Stomach smooth muscle (tissue), 2 donors: Measurements from ENCODE around the gene SIM1.

ENCODE experiments used
- H3K27ac ChIP-seq: one replicate; pipeline ENCODE4 v1.7.0; 2013; ENCODE audit warnings: mild to moderate bottlenecking, low read length, inconsistent platforms
- H3K27me3 ChIP-seq, 2 donors: one replicate each; pipeline ENCODE4 v1.7.0; 2013; ENCODE audit warnings: low read length in 2 of 2; ENCODE audit not compliant: insufficient read depth in 2 of 2, control insufficient read depth in 1 of 2
- H3K36me3 ChIP-seq, 2 donors: one replicate each; pipeline ENCODE4 v1.7.0; 2013; ENCODE audit warnings: low read length in 2 of 2; ENCODE audit not compliant: control insufficient read depth in 2 of 2, insufficient read depth in 2 of 2
- H3K4me1 ChIP-seq: one replicate; pipeline ENCODE4 v1.7.0; 2013; ENCODE audit warnings: low read length; ENCODE audit not compliant: control insufficient read depth, insufficient read depth
- H3K4me3 ChIP-seq, 2 donors: one replicate each; pipeline ENCODE4 v1.7.0; 2013; ENCODE audit warnings: low read length in 2 of 2
- H3K9ac ChIP-seq, 2 donors: one replicate each; pipeline ENCODE4 v1.7.0; 2013; ENCODE audit warnings: low read length in 2 of 2, mild to moderate bottlenecking in 1 of 2
- H3K9me3 ChIP-seq, 2 donors: one replicate each; pipeline ENCODE4 v1.7.0; 2013; ENCODE audit warnings: low read length in 2 of 2; ENCODE audit not compliant: control insufficient read depth in 2 of 2
- donor health status: healthy.
- donor health status: Pancreatic carcinoma.

Gene SIM1

DNA sequence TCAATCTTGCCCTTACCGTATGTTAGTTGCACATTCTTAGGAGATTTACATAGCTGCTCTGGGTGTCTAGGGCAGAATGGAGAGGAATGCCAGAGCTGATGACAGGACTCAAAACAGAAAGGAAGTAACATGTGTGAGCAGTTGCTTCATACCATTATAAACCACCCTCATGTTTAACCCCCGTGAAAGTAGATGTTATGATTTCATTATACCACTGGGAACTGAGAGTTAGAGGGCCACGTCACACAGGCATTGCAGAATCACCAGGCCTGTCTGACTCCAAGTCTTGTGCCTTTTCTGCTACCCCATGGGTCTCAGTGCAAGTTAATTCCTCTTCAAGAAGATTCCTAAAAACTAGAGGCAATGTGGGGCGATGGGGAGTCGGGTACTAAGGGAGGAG, 23.5 kb upstream of the SIM1 start:
- Histone ChIP-seq H3K4me1 (no peaks in the 10 kb centered on the region), H3K4me3 (no peak overlapping the region)

GRCh38 chr6:100487638-100488037, 22.9 kb upstream of the SIM1 start:
- Histone ChIP-seq H3K27me3 (peaks cover 7 to 10% of the 10 kb centered on the region in 2 donors), H3K4me3 (no peak overlapping the region)

More for the DNA sequence above, 23.5 kb upstream of the SIM1 start:
- no peak overlapping the region for H3K9ac ChIP-seq
- H3K9me3 ChIP-seq = no peaks in the 10 kb centered on the region
- H3K27me3 ChIP-seq = peaks cover 8 to 10% of the 10 kb centered on the region in 2 donors
- no peaks in the 10 kb centered on the region for H3K36me3 ChIP-seq
- no peak overlapping the region for H3K27ac ChIP-seq

DNA sequence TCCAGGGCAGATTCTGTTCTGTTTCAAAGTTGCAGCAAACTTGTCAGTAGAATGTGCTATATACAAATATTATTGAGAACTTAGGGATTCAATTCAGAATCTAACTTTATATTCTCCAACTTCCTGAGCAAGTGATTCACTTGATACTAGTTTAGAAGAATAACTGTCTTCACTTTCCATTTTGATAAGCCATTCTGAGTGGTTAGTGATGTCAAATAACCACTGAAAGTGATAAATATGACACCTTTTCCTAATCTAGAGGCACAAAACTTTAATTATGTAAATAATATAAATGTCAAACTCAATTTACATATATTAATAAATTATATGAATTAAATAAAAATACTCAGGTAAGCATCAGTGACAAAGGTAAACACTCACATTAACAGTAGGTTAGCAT, 20.5 kb upstream of the SIM1 start:
- H3K27me3 ChIP-seq = peaks cover 3% of the 10 kb centered on the region in 2 donors

More at GRCh38 chr6:100487638-100488037, 22.9 kb upstream of the SIM1 start:
- no peak overlapping the region for H3K27ac ChIP-seq
- H3K9ac ChIP-seq = no peak overlapping the region
- H3K4me1 ChIP-seq = no peaks in the 10 kb centered on the region
- H3K9me3 ChIP-seq = no peaks in the 10 kb centered on the region
- no peaks in the 10 kb centered on the region for H3K36me3 ChIP-seq

GRCh38 chr6:100484474-100484873, 19.8 kb upstream of the SIM1 start:
- no peak overlapping the region for H3K4me3 ChIP-seq
- H3K9ac ChIP-seq = no peak overlapping the region
- no peaks in the 10 kb centered on the region for H3K9me3 ChIP-seq
- H3K4me1 ChIP-seq = no peaks in the 10 kb centered on the region
- H3K27me3 ChIP-seq = peaks cover 3% of the 10 kb centered on the region in 2 donors
- H3K36me3 ChIP-seq = no peaks in the 10 kb centered on the region
- H3K27ac ChIP-seq = no peak overlapping the region

More for the DNA sequence above, 20.5 kb upstream of the SIM1 start:
- Histone ChIP-seq H3K27ac (no peak overlapping the region), H3K4me3 (no peak overlapping the region), H3K36me3 (no peaks in the 10 kb centered on the region), H3K9me3 (no peaks in the 10 kb centered on the region), H3K4me1 (no peaks in the 10 kb centered on the region), H3K9ac (no peak overlapping the region)

DNA sequence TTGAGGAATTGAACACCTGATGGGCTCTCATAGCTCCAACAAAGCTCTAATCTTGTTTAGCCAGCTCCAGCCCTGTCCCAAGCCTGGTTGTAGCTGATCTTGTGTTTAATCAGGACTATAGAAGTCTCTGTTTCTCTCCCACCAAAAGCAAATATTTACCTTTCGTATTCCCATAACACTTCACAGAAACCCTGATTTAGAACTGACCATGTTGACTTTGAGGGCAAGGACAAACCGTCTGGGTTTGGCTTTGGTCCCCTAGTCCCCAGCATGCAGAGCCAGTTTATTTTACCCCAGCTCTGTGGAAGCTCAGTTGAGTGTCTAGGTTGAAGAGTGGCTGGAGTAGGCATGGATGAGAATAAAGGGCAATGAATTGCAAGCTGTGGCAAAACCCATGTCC, 18.0 kb upstream of the SIM1 start:
- H3K36me3 ChIP-seq = no peaks in the 10 kb centered on the region
- no peak overlapping the region for H3K9ac ChIP-seq
- no peaks in the 10 kb centered on the region for H3K9me3 ChIP-seq
- no peaks in the 10 kb centered on the region for H3K4me1 ChIP-seq
- H3K27me3 ChIP-seq = peaks cover 0 to 3% of the 10 kb centered on the region in 2 donors
- H3K27ac ChIP-seq = no peak overlapping the region
- H3K4me3 ChIP-seq = no peak overlapping the region

DNA sequence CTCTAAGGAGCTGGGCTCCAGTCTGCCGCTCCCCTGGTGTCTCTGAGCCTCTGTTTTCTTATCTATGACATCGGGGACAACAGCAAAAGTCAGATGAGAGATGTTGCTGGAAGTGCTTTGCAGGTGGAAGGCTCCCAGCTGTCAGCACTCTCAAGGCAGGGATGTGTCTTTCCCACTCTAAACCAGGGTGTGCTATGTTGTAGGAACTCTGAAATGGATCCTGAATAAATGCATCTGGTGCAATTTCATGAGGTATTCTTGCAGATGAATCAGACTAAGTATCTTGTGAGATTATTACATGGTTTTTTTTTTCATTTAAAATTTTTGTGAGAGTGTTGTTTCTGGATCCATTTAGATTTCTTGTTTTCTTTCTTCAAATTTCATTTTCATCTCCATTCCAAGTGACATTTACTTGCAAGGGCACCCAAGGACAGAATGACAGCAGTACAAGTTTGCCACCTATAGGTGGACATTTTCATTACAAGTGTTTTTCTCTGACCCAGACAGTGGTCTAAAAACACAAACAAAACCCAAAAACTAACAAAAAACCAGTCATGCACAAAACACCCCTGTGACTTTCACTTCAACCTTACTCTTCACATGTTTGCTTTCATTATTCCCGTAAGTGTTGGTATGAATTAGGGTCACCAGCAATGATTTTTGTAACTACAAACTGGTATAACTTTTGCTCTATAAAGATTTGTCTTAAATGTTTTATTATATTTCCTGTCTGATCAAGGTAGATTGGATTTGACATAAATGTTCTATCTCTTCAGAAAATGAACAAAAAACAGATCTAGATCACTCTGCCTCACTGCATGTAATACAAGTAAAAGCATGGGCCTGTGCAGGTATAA, 14.7 kb upstream of the SIM1 start:
- Histone ChIP-seq H3K27ac (no peak overlapping the region), H3K4me1 (no peaks in the 10 kb centered on the region), H3K9ac (no peak overlapping the region), H3K36me3 (no peaks in the 10 kb centered on the region), H3K4me3 (no peak overlapping the region), H3K9me3 (no peaks in the 10 kb centered on the region), H3K27me3 (peaks cover 0 to 6% of the 10 kb centered on the region in 2 donors)

- H3K9ac ChIP-seq = no peak overlapping the region
- H3K4me3 ChIP-seq = no peak overlapping the region
- H3K36me3 ChIP-seq = no peaks in the 10 kb centered on the region
- no peak overlapping the region for H3K27ac ChIP-seq
- H3K4me1 ChIP-seq = no peaks in the 10 kb centered on the region
- no peaks in the 10 kb centered on the region for H3K9me3 ChIP-seq
- peaks cover 14 to 17% of the 10 kb centered on the region in 2 donors for H3K27me3 ChIP-seq
Observed at GRCh38 chr6:100475554-100476320, 11.0 kb upstream of the SIM1 start.

- Histone ChIP-seq H3K27ac (no peak overlapping the region), H3K4me1 (no peaks in the 10 kb centered on the region), H3K4me3 (no peak overlapping the region), H3K9me3 (no peaks in the 10 kb centered on the region), H3K9ac (no peak overlapping the region), H3K36me3 (no peaks in the 10 kb centered on the region), H3K27me3 (peaks cover 33 to 39% of the 10 kb centered on the region in 2 donors)
Observed at GRCh38 chr6:100473182-100473581, 8.5 kb upstream of the SIM1 start.

GRCh38 chr6:100472674-100473073, 8.0 kb upstream of the SIM1 start:
- peaks cover 39 to 44% of the 10 kb centered on the region in 2 donors for H3K27me3 ChIP-seq
- H3K9ac ChIP-seq = no peak overlapping the region
- H3K9me3 ChIP-seq = no peaks in the 10 kb centered on the region
- no peaks in the 10 kb centered on the region for H3K36me3 ChIP-seq
- peaks cover under 1% of the 10 kb centered on the region for H3K4me1 ChIP-seq
- H3K27ac ChIP-seq = no peak overlapping the region
- no peak overlapping the region for H3K4me3 ChIP-seq

DNA sequence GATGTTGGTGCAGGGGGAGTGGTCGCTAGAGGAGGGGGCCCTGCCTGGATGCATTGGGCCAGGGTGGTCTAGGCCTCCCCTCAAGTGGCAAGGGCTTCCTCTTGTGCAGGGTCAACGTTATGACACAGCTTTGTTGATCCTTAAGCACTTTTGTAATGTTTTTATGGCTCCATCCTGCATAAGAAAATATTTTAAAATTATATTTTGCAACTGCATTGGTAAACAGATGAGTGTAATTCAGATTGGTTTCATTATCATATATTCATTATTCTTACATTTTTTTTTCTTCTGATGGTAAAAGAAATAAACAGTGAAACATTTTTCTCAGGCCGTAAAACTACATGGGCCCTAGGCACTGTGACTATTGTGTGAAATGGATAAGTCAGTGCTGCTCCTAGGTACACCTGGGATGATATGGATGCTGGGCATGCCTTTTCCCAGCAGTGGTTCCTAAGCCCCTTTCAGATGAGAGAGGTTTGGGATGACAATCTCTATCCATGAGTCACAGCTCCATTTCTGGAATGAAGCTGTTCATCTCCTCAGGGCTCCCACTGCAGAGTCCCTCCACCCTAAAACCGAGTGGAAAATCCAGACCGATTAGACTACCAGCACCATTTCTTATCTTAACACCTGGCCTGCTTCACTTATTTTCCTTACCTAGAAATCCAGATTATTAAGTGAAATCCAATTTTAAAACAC, 5.8 kb upstream of the SIM1 start:
- no peak overlapping the region for H3K4me3 ChIP-seq
- H3K36me3 ChIP-seq = no peaks in the 10 kb centered on the region
- peaks cover 0 to 8% of the 10 kb centered on the region in 2 donors for H3K9me3 ChIP-seq
- peaks cover 2% of the 10 kb centered on the region for H3K4me1 ChIP-seq
- H3K9ac ChIP-seq = no peak overlapping the region
- H3K27me3 ChIP-seq = peaks cover 60 to 62% of the 10 kb centered on the region in 2 donors
- H3K27ac ChIP-seq = no peak overlapping the region
